Hepatocyte (in vitro differentiated cells): ENCODE results near the gene CAVIN1. TPM values are rescaled to one million over a fixed set of nuclear protein-coding genes. Genes with fewer than 3 reads are reported as not detected.

ENCODE experiments used
- DNase-seq: peaks from one replicate; pipeline ENCODE4 v3.0.0-alpha.2; 2016; ENCODE audit warnings: low spot score
- H2AFZ ChIP-seq: fragments of 200-600 bp; sonication (generic); 2 replicates; pipeline ENCODE4 v1.6.0; 2016; ENCODE audit warnings: antibody characterized with exemption, mild to moderate bottlenecking
- H3K27ac ChIP-seq: fragments of 200-600 bp; sonication (generic); 2 replicates; pipeline ENCODE4 v1.5.1; 2016; ENCODE audit warnings: mild to moderate bottlenecking
- H3K27me3 ChIP-seq: fragments of 200-600 bp; sonication (generic); 2 replicates; pipeline ENCODE4 v1.6.1; 2016
- H3K36me3 ChIP-seq: fragments of 200-600 bp; sonication (generic); replicated peaks from 2 replicates; pipeline ENCODE4 v1.5.1; 2016; ENCODE audit warnings: low read depth; ENCODE audit not compliant: insufficient read depth
- H3K4me1 ChIP-seq: fragments of 200-600 bp; sonication (generic); 2 replicates; pipeline ENCODE4 v1.5.1; 2016; ENCODE audit warnings: mild to moderate bottlenecking, moderate library complexity; ENCODE audit not compliant: insufficient read depth
- H3K4me2 ChIP-seq: fragments of 200-600 bp; sonication (generic); 2 replicates; pipeline ENCODE4 v1.6.0; 2016
- H3K4me3 ChIP-seq: fragments of 200-600 bp; sonication (generic); 2 replicates; pipeline ENCODE4 v1.5.1; 2016; ENCODE audit warnings: mild to moderate bottlenecking
- H3K79me2 ChIP-seq: fragments of 200-600 bp; sonication (generic); 2 replicates; pipeline ENCODE4 v1.6.0; 2017; ENCODE audit warnings: mild to moderate bottlenecking
- H3K9me2 ChIP-seq: fragments of 200-600 bp; sonication (generic); replicated peaks from 2 replicates; pipeline ENCODE4 v1.6.0; 2017; ENCODE audit warnings: mild to moderate bottlenecking; ENCODE audit not compliant: insufficient read depth
- H3K9me3 ChIP-seq: fragments of 200-600 bp; sonication (generic); 2 replicates; pipeline ENCODE4 v1.5.1; 2016; ENCODE audit warnings: low read depth, mild to moderate bottlenecking
- H4K20me1 ChIP-seq: fragments of 200-600 bp; sonication (generic); 2 replicates; pipeline ENCODE4 v1.6.0; 2016; ENCODE audit warnings: mild to moderate bottlenecking; ENCODE audit not compliant: insufficient read depth, poor library complexity, severe bottlenecking
- EZH2 ChIP-seq: fragments of 200-600 bp; sonication (generic); IDR thresholded peaks from 2 replicates; pipeline ENCODE4 v1.6.1; 2016; ENCODE audit warnings: antibody characterized with exemption, mild to moderate bottlenecking, borderline replicate concordance
- EZH2phosphoT487 ChIP-seq: fragments of 200-600 bp; sonication (generic); IDR thresholded peaks from one replicate; pipeline ENCODE4 v1.6.1; 2018; ENCODE audit warnings: antibody characterized with exemption, mild to moderate bottlenecking, low read depth, moderate library complexity; ENCODE audit not compliant: unreplicated experiment, severe bottlenecking
- WGBS: methylation state at CpG from one replicate; pipeline ENCODE4 v1.1.6; 2016; ENCODE audit warnings: low lambda C conversion rate; ENCODE audit errors: missing lambda C conversion rate; 5-methylcytosine and 5-hydroxymethylcytosine counted together
- polyA plus RNA-seq: library from polyadenylated mRNA; unstranded; fragments of >200 nt; fragmentation: Nextera tagmentation; extraction: Ambion mirVana; gene quantifications from 2 replicates; pipeline ENCODE4 v1.2.1, GENCODE V29; 2016
- small RNA-seq: library from RNA; depleted of rRNA; stranded (forward); fragments of <200 nt; gene quantifications from one replicate; pipeline ENCODE3, GENCODE V24; 2014
- total RNA-seq: library from RNA; depleted of rRNA; stranded (reverse); fragments of >200 nt; gene quantifications from 2 replicates; pipeline ENCODE4 v1.2.3, GENCODE V29; 2014
- TF ChIP-seq, protein P1 (sequence below): fragments of 200-600 bp; sonication (generic); IDR thresholded peaks from 2 replicates; pipeline ENCODE4 v1.5.1; 2016; ENCODE audit warnings: antibody characterized with exemption, mild to moderate bottlenecking; ENCODE audit not compliant: poor library complexity

The CAVIN1 gene
- total and polyA plus RNA-seq, 2 experiments from 2014 or later: 85.8 to 111 TPM

GRCh38 chr17:42358434-42358833, 64.6 kb downstream of the CAVIN1 start:
- Histone ChIP-seq H3K4me2 (no peak overlapping the region), H3K9me3 (no peaks in the 10 kb centered on the region), H3K79me2 (peaks cover 98% of the 10 kb centered on the region), H3K9me2 (no peaks in the 10 kb centered on the region), H3K27me3 (no peaks in the 10 kb centered on the region), H3K4me3 (no peak overlapping the region), H4K20me1 (peaks cover 96% of the 10 kb centered on the region), H3K4me1 (peaks cover 12% of the 10 kb centered on the region), H3K36me3 (no peaks in the 10 kb centered on the region), H2AFZ (no peak overlapping the region), H3K27ac (no peak overlapping the region)
- 64% methylated on average over 1 of the region's 1 CpG for WGBS
- TF ChIP-seq EZH2 (no peak), EZH2phosphoT487 (no peak)
- TF ChIP-seq, protein P1, sequence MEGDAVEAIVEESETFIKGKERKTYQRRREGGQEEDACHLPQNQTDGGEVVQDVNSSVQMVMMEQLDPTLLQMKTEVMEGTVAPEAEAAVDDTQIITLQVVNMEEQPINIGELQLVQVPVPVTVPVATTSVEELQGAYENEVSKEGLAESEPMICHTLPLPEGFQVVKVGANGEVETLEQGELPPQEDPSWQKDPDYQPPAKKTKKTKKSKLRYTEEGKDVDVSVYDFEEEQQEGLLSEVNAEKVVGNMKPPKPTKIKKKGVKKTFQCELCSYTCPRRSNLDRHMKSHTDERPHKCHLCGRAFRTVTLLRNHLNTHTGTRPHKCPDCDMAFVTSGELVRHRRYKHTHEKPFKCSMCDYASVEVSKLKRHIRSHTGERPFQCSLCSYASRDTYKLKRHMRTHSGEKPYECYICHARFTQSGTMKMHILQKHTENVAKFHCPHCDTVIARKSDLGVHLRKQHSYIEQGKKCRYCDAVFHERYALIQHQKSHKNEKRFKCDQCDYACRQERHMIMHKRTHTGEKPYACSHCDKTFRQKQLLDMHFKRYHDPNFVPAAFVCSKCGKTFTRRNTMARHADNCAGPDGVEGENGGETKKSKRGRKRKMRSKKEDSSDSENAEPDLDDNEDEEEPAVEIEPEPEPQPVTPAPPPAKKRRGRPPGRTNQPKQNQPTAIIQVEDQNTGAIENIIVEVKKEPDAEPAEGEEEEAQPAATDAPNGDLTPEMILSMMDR: no peak
- DNase-seq: no peak

- no peak for DNase-seq
- no peak overlapping the region for H3K4me3 ChIP-seq
- H3K9me2 ChIP-seq: no peaks in the 10 kb centered on the region
- WGBS: 71% methylated on average over 3 of the region's 3 CpGs
- no peak overlapping the region for H3K27ac ChIP-seq
- H4K20me1 ChIP-seq: peaks cover 95% of the 10 kb centered on the region
- no peaks in the 10 kb centered on the region for H3K9me3 ChIP-seq
- no peaks in the 10 kb centered on the region for H3K4me1 ChIP-seq
- H3K79me2 ChIP-seq: peaks cover 96% of the 10 kb centered on the region
- no peaks in the 10 kb centered on the region for H3K36me3 ChIP-seq
- no peak overlapping the region for H3K4me2 ChIP-seq
- no peak for TF ChIP-seq EZH2phosphoT487
- TF ChIP-seq EZH2: no peak
- TF ChIP-seq, protein P1: no peak
- no peak overlapping the region for H2AFZ ChIP-seq
- no peaks in the 10 kb centered on the region for H3K27me3 ChIP-seq
Observed at GRCh38 chr17:42354956-42355843, 67.9 kb downstream of the CAVIN1 start.

Small RNA genes within 50 kb of the gene (small RNA-seq; reads per million reads assigned to genes)
- not detected for gene RNU7-97P

Other genes with a start within 250 kb of the CAVIN1 start
- gene KCNH4, start 242.1 kb downstream of the CAVIN1 start, total RNA-seq: 0.08 and 0.17 TPM in 2 replicates
- gene KCNH4, start 242.1 kb downstream of the CAVIN1 start, polyA plus RNA-seq: 0.12 and 0.23 TPM in 2 replicates
- gene HCRT, start 237.8 kb downstream of the CAVIN1 start, total RNA-seq: not detected in 2 replicates
- gene HCRT, start 237.8 kb downstream of the CAVIN1 start, polyA plus RNA-seq: not detected in 2 replicates
- gene GHDC, start 228.8 kb downstream of the CAVIN1 start, total RNA-seq: 6.1 and 7.2 TPM in 2 replicates
- 7.0 and 8.7 TPM in 2 replicates for gene GHDC, start 228.8 kb downstream of the CAVIN1 start, polyA plus RNA-seq
- gene STAT5B, start 146.9 kb downstream of the CAVIN1 start, total RNA-seq: 26.0 and 27.9 TPM in 2 replicates
- gene STAT5B, start 146.9 kb downstream of the CAVIN1 start, polyA plus RNA-seq: 18.7 and 25.7 TPM in 2 replicates
- 5.5 and 6.5 TPM in 2 replicates for gene STAT5A, start 134.8 kb downstream of the CAVIN1 start, total RNA-seq
- gene STAT5A, start 134.8 kb downstream of the CAVIN1 start, polyA plus RNA-seq: 3.5 and 6.1 TPM in 2 replicates
- gene STAT3, start 34.8 kb downstream of the CAVIN1 start, total RNA-seq: 154 and 163 TPM in 2 replicates
- gene STAT3, start 34.8 kb downstream of the CAVIN1 start, polyA plus RNA-seq: 152 and 157 TPM in 2 replicates
- 58.3 and 71.4 TPM in 2 replicates for gene ATP6V0A1, start 35.6 kb upstream of the CAVIN1 start, total RNA-seq
- gene ATP6V0A1, start 35.6 kb upstream of the CAVIN1 start, polyA plus RNA-seq: 63.4 and 65.2 TPM in 2 replicates
- gene NAGLU, start 113.0 kb upstream of the CAVIN1 start, total RNA-seq: 76.4 and 78.1 TPM in 2 replicates
- 121 and 152 TPM in 2 replicates for gene NAGLU, start 113.0 kb upstream of the CAVIN1 start, polyA plus RNA-seq
- gene HSD17B1, start 129.7 kb upstream of the CAVIN1 start, total RNA-seq: 0.12 and 2.7 TPM in 2 replicates
- gene HSD17B1, start 129.7 kb upstream of the CAVIN1 start, polyA plus RNA-seq: 4.8 and 6.6 TPM in 2 replicates
- gene COASY, start 138.9 kb upstream of the CAVIN1 start, total RNA-seq: 27.7 and 33.9 TPM in 2 replicates
- 91.6 and 93.9 TPM in 2 replicates for gene COASY, start 138.9 kb upstream of the CAVIN1 start, polyA plus RNA-seq
- 29.7 and 34.0 TPM in 2 replicates for gene MLX, start 143.8 kb upstream of the CAVIN1 start, total RNA-seq
- 33.1 and 39.5 TPM in 2 replicates for gene MLX, start 143.8 kb upstream of the CAVIN1 start, polyA plus RNA-seq
- gene PSMC3IP, start 154.5 kb upstream of the CAVIN1 start, total RNA-seq: 1.5 and 1.9 TPM in 2 replicates
- 3.7 and 4.2 TPM in 2 replicates for gene PSMC3IP, start 154.5 kb upstream of the CAVIN1 start, polyA plus RNA-seq
- gene RETREG3, start 186.1 kb upstream of the CAVIN1 start, total RNA-seq: 55.3 and 58.7 TPM in 2 replicates
- 36.3 TPM in 2 replicates for gene RETREG3, start 186.1 kb upstream of the CAVIN1 start, polyA plus RNA-seq
- gene TUBG1, start 186.4 kb upstream of the CAVIN1 start, total RNA-seq: 28.7 and 33.7 TPM in 2 replicates
- 62.0 and 81.2 TPM in 2 replicates for gene TUBG1, start 186.4 kb upstream of the CAVIN1 start, polyA plus RNA-seq
- 13.1 and 16.0 TPM in 2 replicates for gene TUBG2, start 236.0 kb upstream of the CAVIN1 start, total RNA-seq
- 46.3 and 58.7 TPM in 2 replicates for gene TUBG2, start 236.0 kb upstream of the CAVIN1 start, polyA plus RNA-seq